ENCODE data around the gene GGPS1.
A peak's percentile ranks its signal among the peaks of the same experiment; 100 is the strongest.
"Not testable (repeated sequence)": the region's sequence is repeated elsewhere in the genome, so short reads cannot be mapped to it uniquely, and the experiment has no call there.

GGPS1 gene

DNA sequence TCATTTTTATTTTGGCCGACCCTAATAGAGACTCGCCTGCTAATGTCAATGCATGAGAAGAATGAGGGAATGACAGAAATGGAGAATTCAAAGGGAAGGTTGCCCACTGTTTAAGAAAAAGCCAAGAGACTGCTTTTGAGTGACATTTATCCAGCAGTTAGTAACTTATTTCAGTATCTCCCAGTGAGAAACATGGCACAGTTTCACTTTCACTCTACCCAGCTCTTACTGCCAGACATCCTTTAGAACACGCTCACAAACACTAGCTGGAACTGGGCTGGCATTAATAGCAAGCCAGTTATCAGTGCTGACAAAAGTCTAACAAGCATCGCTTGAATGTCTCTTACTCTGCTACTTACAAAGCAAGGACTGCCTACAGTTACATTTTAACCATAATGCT lies 8.5 kb downstream of the GGPS1 start:
- no peak for DNase-seq (ENCODE audit: low read depth in 3 of 3, low spot score in 1 of 3)

DNA sequence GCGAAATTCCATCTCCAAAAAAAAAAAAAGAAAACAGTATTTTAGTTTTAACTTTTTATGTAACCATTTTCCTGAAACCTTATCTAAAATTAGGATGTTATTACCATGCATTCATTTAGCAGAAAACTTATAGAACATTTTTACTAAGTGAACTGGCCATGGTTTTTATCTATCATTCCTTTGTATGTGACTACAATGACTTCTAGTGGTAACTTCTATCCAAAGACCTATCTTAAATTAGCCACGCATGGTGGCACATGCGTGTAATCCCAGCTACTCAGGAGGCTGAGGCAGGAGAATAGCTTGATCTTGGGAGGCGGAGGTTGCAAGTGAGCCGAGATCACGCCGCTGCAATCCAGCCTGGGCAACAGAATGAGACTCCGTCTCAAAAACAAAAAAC lies 11.4 kb downstream of the GGPS1 start:
- DNase-seq (ENCODE audit: low read depth in 3 of 3, low spot score in 1 of 3): no peak

DNA sequence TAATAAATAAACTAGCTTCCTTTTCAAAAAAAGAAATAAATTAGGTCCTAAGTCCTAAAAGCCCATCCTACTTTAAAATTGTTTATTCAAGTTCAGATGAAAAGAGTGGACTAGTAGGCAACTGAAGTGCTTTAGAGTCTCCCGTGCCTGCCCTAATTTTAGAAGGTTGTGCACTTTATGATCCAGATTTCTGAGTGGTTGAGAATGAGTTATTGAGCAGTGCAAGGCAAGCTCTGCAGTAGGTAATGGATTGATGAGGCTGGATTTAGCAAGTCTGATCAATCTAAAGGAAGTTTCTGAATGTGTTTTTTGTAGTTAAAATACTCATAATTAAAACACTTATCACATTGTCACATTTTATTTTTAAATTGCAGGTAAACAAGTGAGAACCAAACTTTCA lies 13.0 kb downstream of the GGPS1 start:
- DNase-seq (ENCODE audit: low read depth in 3 of 3, low spot score in 1 of 3): no peak

DNA sequence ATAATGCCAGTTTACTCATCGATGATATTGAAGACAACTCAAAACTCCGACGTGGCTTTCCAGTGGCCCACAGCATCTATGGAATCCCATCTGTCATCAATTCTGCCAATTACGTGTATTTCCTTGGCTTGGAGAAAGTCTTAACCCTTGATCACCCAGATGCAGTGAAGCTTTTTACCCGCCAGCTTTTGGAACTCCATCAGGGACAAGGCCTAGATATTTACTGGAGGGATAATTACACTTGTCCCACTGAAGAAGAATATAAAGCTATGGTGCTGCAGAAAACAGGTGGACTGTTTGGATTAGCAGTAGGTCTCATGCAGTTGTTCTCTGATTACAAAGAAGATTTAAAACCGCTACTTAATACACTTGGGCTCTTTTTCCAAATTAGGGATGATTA lies 13.7 kb downstream of the GGPS1 start:
- DNase-seq (ENCODE audit: low read depth in 3 of 3, low spot score in 1 of 3): no peak

DNA sequence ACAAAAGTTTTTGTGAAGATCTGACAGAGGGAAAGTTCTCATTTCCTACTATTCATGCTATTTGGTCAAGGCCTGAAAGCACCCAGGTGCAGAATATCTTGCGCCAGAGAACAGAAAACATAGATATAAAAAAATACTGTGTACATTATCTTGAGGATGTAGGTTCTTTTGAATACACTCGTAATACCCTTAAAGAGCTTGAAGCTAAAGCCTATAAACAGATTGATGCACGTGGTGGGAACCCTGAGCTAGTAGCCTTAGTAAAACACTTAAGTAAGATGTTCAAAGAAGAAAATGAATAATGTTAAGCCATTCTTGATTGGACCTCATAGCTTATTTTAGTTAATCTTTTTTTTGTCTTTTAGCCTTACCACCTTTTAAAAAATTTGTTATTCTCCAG lies 14.1 kb downstream of the GGPS1 start:
- no peak for DNase-seq (ENCODE audit: low read depth in 3 of 3, low spot score in 1 of 3)

DNA sequence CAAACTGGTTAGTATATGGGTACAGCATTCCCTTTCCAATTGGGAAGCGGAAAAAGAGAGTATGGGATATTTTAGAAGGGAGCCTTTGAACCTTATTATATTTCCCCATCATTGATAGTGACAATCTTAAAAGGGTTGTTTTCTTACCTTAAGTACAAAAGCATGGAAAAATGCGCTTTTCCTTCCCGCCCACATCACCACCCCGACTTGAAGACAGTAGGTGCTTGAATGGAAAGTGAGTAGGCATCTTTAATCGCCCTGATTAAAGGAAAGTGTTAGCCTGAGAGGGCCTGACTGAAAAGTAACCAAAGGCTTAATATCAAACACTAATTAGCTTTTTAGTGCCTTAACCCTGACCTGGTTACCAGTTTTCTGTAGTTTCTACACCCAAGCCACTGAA lies 15.4 kb downstream of the GGPS1 start:
- no peak for DNase-seq (ENCODE audit: low read depth in 3 of 3, low spot score in 1 of 3)

DNA sequence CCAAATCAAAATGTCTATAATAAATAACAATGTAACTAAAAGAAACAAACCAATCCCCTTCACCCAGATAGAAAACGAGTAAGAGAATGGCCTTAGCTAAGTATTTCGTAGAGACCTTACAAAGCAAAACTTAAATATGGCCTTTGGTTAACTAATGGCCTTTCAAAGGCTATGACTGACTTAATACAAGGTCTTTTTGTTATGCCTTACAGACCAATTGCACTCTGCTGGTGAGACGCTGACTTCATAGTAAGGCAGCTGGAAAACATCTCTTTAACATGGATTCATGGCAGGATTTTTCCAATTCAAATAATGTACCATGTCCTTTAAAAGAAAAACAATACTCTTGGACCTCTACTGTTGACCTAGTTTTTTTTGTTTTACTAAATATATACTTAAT lies 23.1 kb downstream of the GGPS1 start:
- no peak for DNase-seq (ENCODE audit: low read depth in 3 of 3, low spot score in 1 of 3)

DNA sequence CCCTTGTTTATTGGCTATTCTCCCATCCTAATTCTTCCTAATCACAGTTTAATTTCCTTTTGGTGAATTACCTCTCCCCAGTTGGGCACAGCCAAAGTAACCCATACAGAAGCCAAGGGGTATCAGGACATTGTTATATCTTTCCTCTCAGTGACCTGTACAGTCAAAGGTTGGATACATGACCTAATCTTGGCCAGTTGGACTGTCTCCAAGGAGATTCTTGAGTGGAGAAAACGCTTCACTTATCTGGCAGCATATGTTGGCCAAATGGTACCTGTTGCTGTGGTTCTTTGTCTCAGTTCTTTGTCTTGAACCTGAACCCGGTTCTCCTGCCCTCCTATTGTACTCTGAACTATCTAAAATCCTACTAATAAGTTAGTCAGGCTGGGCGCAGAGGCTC lies 23.5 kb downstream of the GGPS1 start:
- DNase-seq (ENCODE audit: low read depth in 3 of 3, low spot score in 1 of 3): no peak

DNA sequence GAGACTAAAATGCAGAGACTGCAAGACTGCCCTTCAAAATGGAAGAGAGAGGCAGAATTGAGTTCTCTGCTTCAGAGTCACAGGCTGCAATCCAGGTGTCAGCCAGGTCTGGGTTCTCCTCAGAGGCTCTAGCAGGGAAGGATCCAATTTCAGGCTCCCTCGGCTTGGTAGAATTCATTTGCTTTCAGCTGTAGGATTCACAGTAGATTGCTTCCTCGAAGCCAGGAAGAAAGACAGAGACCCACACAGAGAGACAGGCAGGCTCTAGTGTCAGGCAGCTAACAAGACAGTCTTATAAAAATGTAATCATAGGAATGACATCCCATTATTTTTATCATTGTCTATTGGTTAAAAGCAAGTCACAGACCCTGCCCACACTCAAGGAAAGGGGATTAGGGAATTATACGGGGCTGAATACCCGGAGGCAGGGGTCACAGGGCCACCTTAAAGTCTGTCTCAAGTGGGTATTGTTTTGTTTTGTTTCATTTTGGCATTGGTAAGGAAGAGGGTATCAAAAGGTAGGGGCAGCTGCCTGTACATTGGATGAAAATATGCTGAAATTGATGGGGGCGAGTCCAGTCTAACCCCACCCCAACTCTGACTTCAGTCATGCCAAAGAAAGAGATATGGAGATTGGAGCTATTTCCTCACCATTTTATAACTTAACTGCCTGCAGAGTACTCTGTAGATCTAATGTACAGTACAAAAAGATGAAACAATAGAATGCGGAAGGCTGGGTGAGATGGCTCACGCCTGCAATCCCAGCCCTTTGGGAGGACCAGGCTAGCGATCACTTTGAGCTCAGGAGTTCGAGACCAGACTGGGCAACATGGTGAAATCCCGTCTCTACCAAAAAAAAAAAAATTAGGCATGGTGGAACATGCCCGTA lies 29.4 kb downstream of the GGPS1 start:
- DNase-seq (ENCODE audit: low read depth in 3 of 3, low spot score in 1 of 3): no peak

DNA sequence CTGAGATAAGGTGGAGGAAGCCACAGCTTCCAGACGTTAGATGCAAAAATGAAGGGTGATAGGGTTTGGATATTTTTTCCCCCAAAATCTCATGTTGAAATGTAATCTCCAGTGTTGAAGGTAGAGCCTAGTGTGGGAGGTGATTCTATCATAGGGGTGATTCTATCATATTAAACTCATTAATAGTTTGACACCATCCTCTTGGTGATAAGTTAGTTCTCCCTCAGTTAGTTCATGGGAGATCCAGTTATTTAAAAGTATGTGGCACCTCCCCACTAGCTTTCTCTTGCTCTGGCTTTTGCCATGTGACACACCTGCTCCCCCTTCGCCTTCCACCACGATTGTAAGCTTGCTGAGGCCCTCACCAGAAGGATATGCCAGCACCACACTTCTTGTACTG lies 30.5 kb downstream of the GGPS1 start:
- no peak for DNase-seq (ENCODE audit: low read depth in 3 of 3, low spot score in 1 of 3)

DNA sequence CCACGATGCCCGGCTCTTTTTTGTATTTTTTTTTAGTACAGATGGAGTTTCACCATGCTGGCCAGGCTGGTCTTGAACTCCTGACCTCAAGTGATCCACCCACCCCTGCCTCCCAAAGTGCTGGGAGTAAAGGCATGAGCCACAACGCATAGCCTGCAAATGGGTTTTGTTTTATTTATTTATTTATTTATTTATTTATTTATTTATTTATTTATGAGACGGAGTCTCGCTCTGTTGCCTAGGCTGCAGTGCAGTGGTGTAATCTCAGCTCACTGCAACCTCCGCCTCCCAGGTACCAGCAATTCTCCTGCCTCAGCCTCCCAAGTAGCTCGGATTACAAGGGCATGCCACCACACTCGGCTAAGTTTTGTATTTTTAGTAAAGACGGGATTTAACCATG lies 35.8 kb downstream of the GGPS1 start:
- not testable (repeated sequence) for DNase-seq (ENCODE audit: low read depth in 3 of 3, low spot score in 1 of 3)

DNA sequence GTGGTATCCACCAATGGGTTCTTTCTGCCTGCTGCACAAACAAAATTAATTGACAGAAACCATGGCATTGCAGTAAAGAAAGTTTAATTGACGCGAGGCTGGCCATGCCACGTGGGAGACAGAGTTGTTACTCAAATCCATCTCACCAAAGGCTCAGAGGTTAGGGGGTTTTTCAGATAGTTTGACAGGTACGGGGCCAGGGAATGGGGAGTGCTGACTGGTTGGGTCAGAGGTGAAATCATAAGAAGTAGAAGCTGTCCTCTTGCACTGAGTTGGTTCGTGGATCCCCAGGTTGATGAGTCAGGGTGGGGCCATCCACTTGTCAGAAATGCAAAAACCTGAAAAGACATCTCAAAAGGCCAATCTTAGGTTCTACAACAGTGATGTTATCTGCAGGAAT lies 37.9 kb downstream of the GGPS1 start:
- DNase-seq (ENCODE audit: low read depth in 3 of 3, low spot score in 1 of 3): no peak

DNA sequence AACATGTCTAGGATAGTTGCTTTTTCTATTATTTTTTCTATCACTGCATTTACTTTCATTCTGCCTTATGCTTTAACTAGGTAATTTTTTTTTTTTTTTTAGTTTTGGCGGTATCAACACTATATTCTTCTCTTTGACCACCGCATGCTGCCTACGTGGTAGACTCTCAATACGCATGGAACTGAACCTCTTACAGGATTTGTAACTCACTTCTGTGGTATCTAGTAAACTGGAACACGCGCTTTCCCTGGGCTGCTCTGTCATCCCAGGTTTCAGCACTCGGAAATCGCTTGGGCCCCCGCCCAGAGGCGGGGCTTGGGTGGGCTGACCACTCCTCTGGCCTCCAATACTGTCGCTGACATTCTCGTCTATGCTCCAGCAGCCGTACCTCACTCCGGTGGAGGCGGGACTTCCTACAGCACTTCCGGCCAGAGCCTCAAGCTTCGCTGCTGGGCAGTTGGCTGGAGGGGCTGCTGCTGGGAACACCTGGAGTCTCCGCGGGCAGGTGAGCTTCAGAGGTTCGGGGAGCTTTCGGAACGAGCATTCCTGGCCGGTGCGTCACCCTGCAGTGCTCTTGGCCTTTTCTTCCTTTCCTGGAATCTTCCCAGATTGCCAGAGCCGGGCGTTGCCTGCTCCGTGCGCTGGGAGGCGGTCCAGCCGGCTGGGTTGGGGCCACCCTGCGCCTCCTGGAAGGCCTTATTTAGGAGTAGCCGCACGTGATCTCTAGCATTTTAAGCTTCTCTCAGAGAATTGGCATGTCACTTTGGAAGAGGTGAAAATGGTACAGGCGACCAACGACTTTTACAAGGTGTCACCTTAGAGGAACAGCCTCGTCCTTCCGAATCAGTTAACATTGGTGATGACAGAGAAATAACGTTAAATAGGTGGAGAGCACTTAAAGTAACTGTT lies 38.9 kb downstream of the GGPS1 start, which contains the start of gene TBCE:
Gene TBCE (plus strand): TSS at position 428 of the 909 bp plus-strand sequence. CDS start 12,623 bp downstream, outside the sequence.
- DNase-seq (ENCODE audit: low read depth in 3 of 3, low spot score in 1 of 3): peak; percentile 43 to 78 (median 53)

DNA sequence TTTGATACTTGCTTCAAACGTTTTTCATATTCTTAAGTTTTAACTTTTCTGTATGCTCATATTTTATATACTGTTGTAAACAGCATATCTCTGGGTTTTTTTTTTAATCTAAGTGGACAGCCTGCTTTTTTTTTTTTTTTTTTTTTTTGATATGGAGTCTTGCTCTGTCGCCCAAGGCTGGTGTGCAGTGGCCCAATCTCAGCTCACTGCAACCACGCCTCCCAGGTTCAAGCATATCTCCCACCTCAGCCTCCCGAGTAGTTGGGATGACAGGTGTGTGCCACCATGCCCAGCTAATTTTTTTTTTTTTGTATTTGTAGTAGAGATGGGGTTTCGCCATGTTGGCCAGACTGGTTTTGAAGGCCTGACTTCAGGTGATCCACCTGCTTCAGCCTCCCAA lies 40.1 kb downstream of the GGPS1 start:
- DNase-seq (ENCODE audit: low read depth in 3 of 3, low spot score in 1 of 3): no peak

DNA sequence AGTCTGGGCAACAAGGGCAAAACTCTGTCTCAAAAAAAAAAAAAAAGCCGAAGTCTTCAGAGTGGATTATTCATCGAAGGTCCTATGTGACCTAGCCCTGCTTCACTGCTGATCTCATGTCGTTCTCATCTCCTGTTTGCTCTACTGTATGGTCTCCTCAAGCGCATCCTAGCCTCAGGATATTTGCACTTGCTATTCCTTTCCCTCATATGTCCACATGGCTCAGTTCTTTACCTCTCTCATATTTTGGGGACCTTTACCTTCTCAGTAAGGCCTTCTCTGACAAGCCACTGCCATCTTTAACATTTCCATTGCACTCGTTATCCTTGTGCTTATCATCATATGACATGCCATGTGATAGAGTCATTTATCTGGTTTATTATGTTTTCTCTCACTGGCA lies 41.4 kb downstream of the GGPS1 start:
- no peak for DNase-seq (ENCODE audit: low read depth in 3 of 3, low spot score in 1 of 3)

DNA sequence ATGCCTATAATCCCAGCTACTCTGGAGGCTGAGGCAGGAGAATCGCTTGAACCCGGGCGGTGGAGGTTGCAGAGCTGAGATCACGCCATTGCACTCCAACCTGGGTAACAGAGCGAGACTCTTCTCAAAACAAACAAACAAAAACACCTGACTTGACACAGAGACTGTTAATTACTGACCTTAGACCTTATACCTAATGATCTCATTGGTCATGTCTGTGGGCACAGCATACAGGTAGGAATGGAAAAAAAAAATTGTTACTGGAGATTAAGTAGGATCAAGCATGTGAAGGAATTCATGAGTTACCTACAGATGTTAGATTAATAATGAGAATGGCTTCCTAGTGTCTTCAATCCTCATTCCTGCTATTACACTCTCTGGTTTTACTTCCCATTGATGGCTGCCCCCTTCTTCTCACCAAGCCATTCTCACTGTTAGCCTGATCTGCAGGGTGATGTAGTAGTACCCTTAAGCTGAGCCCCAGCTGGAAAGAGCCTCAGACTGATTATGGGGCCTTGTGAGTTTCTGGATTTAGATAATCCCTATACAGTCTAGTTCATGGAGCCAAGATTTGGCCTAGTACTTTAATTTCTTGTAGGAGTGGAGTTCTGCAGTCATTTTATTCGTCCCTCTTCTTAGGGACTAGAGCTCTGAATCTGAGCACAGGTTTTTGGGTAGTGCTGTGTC lies 47.7 kb downstream of the GGPS1 start:
- no peak for DNase-seq (ENCODE audit: low read depth in 3 of 3, low spot score in 1 of 3)

DNA sequence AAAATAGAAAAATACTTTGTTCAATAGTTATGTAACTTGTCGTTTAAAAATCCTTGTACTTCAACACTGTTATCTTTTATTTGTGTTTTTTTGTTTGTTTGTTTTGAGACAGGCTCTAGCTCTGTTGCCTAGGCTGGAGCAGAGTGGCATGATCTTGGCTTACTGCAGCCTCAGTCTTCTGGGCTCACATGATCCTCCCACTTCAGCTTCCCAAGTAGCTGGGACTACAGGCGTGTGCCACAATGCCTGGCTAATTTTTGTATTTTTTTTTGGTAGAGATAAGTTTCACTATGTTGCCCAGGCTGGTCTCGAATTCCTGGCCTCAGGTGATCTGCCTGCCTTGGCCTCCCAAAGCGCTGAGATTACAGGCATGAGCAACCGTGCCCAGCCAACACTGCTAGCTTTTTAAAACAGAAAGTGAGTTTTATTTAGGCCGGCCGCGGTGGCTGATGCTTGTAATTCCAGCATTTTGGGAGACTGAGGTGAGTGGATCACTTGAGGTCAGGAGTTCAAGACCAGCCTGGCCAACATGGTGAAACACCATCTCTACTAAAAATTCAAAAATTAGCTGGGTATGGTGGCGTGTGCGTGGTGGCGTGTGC lies 49.9 kb downstream of the GGPS1 start:
- not testable (repeated sequence) for DNase-seq (ENCODE audit: low read depth in 3 of 3, low spot score in 1 of 3)

DNA sequence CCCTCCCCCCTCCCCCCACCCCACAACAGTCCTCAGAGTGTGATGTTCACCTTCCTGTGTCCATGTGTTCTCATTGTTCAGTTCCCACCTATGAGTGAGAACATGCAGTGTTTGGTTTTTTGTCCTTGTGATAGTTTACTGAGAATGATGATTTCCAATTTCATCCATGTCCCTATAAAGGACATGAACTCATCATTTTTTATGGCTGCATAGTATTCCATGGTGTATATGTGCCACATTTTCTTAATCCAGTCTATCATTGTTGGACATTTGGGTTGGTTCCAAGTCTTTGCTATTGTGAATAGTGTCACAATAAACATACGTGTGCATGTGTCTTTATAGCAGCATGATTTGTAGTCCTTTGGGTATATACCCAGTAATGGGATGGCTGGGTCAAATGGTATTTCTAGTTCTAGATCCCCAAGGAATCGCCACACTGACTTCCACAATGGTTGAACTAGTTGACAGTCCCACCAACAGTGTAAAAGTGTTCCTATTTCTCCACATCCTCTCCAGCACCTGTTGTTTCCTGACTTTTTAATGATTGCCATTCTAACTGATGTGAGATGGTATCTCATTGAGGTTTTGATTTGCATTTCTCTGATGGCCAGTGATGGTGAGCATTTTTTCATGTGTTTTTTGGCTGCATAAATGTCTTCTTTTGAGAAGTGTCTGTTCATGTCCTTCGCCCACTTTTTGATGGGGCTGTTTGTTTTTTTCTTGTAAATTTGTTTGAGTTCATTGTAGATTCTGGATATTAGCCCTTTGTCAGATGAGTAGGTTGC lies 53.8 kb downstream of the GGPS1 start:
- DNase-seq (ENCODE audit: low read depth in 3 of 3, low spot score in 1 of 3): not testable (repeated sequence)

DNA sequence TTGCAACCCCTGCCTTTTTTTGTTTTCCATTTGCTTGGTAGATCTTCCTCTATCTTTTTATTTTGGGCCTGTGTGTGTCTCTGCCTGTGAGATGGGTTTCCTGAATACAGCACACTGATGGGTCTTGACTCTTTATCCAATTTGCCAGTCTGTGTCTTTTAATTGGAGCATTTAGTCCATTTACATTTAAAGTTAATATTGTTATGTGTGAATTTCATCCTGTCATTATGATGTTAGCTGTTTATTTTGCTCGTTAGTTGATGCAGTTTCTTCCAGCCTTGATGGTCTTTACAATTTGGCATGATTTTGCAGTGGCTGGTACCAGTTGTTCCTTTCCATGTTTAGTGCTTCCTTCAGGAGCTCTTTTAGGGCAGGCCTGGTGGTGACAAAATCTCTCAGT lies 57.3 kb downstream of the GGPS1 start:
- not testable (repeated sequence) for DNase-seq (ENCODE audit: low read depth in 3 of 3, low spot score in 1 of 3)

DNA sequence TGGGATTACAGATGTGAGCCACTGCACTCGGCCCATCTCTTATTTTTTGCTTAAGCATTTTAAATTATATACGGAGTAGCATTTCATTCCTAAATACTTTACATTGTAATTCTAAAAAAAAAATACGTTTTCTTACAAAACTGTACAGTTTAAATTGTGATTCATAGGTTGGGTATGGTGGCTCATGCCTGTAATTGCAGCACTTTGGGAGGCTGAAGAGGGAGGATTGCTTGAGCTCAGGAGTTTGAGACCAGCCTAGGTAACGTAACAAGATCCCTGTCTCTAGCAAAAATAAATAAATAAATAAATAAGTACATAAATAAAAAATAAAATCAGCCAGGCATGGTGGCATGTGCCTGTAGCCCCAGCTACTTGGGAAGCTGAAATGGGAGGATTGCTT lies 63.5 kb downstream of the GGPS1 start:
- no peak for DNase-seq (ENCODE audit: low read depth in 3 of 3, low spot score in 1 of 3)

Measured in stimulated activated CD4-positive, alpha-beta T cell treated with anti-CD3 and anti-CD28 coated beads, TNF-alpha, amount 100 ng/mL, for 1 hour (primary cell).